Hypothalamus (tissue), 51 donors: ENCODE measurements around the gene UBE2QL1.

ENCODE experiments used
- DNase-seq, 51 donors: peaks; one replicate each; lab custom pipeline; 2025; lab: John Stamatoyannopoulos, UW

Gene UBE2QL1

GRCh38 chr5:6471252-6471651 lies 22.6 kb downstream of the UBE2QL1 start:
- no peak for DNase-seq

DNA sequence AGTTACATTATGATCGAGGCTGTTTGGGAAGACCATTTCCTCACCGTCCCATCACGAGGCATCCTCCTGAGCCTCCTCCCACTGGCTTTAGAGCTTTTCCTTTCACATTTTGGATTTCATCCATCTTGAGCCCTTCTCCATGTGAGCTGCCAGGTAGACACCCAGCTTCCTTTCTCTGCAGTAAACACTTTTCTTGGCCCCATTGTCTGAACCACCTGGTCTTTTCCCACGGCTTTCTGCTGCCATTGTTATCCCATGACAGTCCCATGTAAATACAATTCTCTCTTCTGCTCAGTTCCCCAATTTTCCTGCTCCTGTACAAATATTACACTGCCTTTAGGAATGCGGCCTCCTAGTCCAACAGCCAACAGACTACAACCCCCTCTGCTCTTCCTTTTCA lies 24.1 kb downstream of the UBE2QL1 start:
- DNase-seq, result no peak

DNA sequence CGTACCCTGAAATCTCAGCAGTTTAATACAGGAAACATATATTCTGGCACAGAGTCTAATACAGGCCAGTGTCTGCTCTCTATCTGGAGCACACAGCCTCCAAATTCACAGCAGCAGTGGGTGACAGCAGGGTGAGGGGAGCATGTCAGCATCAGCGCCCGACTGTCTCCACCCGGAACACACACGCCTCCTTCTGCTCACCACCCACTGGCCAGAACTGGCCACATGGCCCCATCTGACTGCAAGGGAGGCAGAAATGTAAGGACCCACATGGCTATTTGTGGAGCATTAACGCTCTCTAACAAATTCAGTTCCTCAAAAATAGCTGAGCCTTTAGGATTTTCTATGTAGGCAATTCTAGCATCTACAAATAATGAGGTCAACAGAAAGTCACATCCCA lies 24.6 kb downstream of the UBE2QL1 start:
- no peak for DNase-seq

DNA sequence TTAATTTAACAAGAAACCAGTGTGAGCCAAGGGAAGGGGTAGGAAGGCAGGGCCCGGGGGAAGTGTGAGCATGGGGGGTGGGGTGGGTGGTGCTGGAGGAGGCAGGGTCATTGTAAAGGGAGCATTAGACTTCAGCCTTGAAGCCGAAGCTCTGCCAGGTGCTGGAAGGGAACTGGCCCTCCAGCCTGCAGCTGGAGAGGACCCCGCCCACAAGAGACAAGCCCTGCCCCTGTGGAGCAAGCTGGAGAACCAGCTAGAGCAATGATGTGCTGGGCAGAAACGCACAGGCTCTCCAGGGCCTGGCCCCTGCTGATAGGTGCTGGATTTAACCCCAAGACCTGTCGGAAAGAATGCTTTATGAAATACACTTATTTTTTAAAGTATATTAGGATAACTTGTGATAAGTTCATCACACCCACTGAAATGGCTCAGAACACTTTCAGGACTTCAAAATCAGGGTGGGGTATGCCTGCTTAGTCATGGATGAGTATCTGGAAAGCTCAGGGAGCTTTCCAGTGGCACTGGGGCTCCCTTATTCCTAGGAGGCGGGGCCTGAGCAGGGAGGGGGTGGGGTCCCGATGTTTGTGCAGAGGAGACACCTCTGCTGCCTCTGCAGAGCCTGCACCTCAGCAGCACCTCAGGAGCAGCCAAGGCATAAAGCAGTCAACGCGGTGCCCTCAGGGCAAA lies 27.1 kb downstream of the UBE2QL1 start:
- no peak for DNase-seq

- no peak for DNase-seq
Observed at GRCh38 chr5:6476313-6476661, 27.6 kb downstream of the UBE2QL1 start.

DNA sequence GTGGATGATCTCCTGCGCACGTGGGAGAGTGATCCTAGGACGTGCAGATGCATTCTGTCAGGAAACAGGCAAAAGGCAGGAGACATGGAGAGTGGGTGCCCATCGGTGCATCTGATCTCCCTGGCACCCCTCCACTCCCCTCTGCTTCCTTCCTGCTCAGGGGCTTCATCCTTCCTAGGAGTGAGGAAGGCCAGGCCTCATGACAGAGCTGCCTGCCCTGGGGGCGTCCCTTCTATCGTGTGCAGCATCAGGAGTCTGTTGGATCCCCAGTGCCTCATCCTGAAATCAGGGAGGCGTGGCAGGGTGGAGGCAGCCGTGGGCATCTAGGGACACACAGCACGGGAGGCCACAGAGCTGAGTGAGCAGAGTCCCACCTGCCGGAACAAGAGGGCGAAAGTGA lies 30.1 kb downstream of the UBE2QL1 start:
- no peak for DNase-seq

DNA sequence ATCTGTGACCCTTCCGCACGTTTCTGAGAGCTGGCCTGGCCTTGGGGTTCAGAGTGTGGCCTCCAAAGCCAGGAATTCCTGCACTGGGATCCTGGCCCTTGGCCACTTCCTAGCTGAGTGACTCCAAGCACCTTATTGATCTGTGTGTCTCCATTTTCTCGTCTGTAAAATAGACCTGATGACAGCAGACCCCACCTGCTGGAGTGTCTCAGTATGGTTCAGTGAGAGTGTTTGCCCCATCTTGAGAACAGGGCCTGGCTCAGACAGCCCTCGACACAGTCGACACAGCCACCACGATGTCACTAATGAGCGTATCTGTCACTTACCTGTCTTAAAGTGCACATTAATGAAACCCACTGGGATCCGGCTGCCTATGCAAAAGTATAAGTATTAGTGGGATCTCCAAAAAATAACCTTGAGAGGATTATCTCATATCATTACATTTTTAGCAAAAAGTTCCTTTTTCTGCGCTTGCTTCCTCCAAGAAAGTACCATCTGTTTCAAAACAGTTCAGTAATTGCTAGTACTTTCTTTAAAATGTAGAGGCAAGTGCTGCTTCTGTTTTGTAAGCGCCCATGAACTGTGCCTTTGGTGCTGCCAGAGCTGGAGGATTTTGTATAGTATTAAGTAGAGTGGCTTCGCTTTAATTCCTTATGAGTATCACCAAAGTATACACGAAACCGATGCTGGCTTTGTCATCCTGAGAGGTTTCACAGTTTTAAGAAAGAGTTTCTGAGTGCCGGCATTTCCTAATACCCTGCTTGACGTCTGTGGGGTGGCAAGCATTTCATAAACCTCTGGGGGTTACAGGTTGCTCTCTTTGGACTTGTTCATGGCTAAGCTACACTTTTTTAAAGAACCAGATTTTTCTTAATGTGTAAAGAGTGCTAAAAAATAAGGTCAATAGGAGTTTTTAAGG lies 31.7 kb downstream of the UBE2QL1 start:
- DNase-seq, result no peak

GRCh38 chr5:6482735-6483134 lies 34.1 kb downstream of the UBE2QL1 start:
- DNase-seq, result no peak

GRCh38 chr5:6483880-6484382 lies 35.3 kb downstream of the UBE2QL1 start:
- DNase-seq, result no peak

- DNase-seq, result no peak
Observed at GRCh38 chr5:6484446-6484845, 35.8 kb downstream of the UBE2QL1 start.

- DNase-seq, result no peak
Observed at GRCh38 chr5:6484899-6485298, 36.2 kb downstream of the UBE2QL1 start.

DNA sequence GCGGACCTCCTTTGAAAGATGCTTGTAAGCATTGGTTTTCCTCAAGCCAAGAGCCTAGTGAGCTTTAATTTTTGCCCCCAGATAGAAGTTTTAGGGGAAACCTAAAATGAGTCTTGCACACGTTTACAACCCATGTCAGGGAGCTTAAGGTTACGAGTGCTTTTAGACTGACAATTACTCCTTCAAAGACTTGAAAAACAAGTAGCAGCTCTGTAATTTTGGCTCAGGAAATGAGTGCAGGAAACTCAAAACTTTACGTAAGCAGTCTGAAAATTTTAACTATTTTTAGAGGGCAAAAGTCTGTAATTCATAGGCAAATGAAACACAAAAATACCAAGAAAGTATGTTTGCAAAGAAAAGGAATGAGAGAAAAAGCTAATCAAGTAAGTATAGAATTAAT lies 36.8 kb downstream of the UBE2QL1 start:
- DNase-seq, result no peak

DNA sequence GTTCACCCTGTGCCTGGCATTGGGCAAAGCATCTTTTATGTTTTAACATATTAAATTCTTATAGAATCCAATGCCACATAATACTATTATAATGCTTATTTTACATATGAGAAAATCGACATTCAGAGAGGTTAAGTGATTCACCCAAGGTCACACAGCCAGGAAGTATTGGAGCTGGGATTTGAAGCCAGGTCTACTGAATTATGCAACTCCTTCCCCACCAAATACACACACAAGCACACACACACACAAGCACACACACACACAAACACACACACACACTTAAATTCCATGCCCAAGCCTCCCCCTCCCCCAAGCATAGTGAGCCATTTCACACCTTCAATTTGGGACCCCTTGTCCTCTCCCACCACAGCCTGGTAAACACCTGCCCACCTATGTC lies 37.4 kb downstream of the UBE2QL1 start:
- DNase-seq, result no peak

DNA sequence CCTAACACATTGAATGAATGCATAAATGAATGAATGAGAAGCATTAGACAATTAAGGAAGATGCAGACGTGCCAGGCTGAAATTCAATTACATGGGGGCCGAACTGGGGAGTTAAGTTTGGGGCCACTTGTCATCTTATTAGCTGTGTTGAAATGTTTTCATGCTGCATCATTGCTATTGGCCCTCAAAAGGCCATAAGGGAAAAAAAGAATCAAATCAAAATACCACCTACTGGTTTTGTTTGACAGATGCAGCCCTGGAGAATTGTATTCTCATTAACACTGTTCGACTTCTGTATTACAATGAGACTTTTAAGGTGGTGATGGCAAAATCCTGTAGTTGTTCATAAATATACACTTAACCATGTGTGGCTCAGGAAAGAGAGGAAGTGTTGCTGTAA lies 38.4 kb downstream of the UBE2QL1 start:
- DNase-seq, result no peak

GRCh38 chr5:6488021-6488420 lies 39.4 kb downstream of the UBE2QL1 start:
- peak in 24 of 51 donors; percentile 2 to 82 (median 32) for DNase-seq

DNA sequence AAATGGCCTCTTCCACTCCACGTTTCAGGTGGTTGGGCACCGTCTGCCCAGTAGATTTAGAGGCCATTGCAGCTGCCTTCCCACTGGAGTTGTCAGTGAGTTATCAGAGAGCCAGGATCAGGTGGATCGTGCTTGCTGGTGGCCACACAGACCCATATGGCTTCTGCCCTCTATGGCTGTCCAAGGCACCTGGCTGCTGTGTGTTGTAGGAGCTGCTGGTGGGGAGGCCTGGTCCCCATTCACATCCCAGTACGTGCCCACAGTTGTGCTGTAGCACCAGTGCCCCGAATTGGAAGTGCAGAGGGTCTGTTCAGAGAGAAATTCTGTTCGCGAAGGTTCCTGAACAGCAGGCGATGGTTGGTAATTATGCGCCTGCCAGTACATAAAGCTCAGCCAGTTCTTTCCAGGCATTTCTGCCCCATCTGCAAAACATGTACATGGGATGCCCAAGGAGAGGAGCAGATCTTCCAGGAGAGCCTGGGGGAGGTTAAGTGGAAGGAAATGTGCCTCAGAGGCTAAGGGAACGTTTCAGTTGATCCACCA lies 41.1 kb downstream of the UBE2QL1 start:
- no peak for DNase-seq

- no peak for DNase-seq
Observed at GRCh38 chr5:6490246-6490645, 41.6 kb downstream of the UBE2QL1 start.

GRCh38 chr5:6490693-6491092 lies 42.0 kb downstream of the UBE2QL1 start:
- DNase-seq, result no peak

- DNase-seq, result no peak
Observed at GRCh38 chr5:6491196-6491918, 42.7 kb downstream of the UBE2QL1 start.

- DNase-seq, result no peak
Observed at GRCh38 chr5:6491919-6492290, 43.2 kb downstream of the UBE2QL1 start.

DNA sequence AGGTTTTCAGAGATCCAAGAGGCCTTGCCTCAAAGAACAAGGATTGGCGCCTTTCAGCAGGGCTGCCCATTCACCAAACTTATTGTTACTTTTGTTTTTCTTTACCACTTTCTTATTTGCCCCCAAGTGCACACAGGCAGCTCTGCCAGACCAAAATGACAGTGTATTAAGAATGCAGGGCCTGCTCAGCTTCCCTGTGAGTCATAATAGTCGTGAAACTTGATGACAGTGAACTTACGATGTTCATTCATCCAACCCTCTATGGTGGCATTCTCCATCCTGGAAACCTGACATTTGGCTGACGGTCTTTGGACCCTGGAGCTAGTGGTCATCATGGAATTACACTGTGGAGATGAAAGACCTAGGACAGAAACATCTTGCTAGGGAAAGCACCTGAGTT lies 44.3 kb downstream of the UBE2QL1 start:
- DNase-seq, result no peak
